Activated naive CD4-positive, alpha-beta T cell treated with anti-CD3 and anti-CD28 coated beads for 36 hours (primary cell): Measurements from ENCODE around the gene SHQ1. TPM values are rescaled to one million over a fixed set of nuclear protein-coding genes. Genes with fewer than 3 reads are reported as not detected.
"Not testable (repeated sequence)": the region's sequence is repeated elsewhere in the genome, so short reads cannot be mapped to it uniquely, and the experiment has no call there.

ENCODE experiments used
- CTCF ChIA-PET: fragments of 350-600 bp; sonication (Branson Sonifier 250); formaldehyde crosslinking; loops from one replicate; lab custom pipeline; 2021; ENCODE audit warnings: antibody characterized with exemption; lab: Charles Lee
- DNase-seq: peaks from one replicate; pipeline ENCODE4 v3.0.0-alpha.2; 2020
- H3K27ac Mint-ChIP-seq: one replicate; pipeline ENCODE4 v1.8.0; 2021; ENCODE audit warnings: mild to moderate bottlenecking, mixed read lengths
- H3K27me3 Mint-ChIP-seq: one replicate; pipeline ENCODE4 v1.8.0; 2021; ENCODE audit warnings: low read depth, mixed read lengths
- H3K36me3 Mint-ChIP-seq: one replicate; pipeline ENCODE4 v1.8.0; 2021; ENCODE audit warnings: low read depth, mixed read lengths
- H3K4me1 Mint-ChIP-seq: one replicate; pipeline ENCODE4 v1.8.0; 2021; ENCODE audit warnings: low read depth, mixed read lengths
- H3K4me3 Mint-ChIP-seq: one replicate; pipeline ENCODE4 v1.8.0; 2021; ENCODE audit warnings: mild to moderate bottlenecking, moderate library complexity, mixed read lengths
- H3K9me3 Mint-ChIP-seq: one replicate; pipeline ENCODE4 v1.8.0; 2021; ENCODE audit warnings: mixed read lengths
- intact Hi-C: fragments of 100-400 bp; cut with micrococcal nuclease; formaldehyde crosslinking; loops from one replicate; pipeline ENCODE4 v1.15.1; 2023
- total RNA-seq, 2 experiments: library from RNA; stranded (reverse); gene quantifications; one replicate each; pipeline ENCODE4 v1.2.3, GENCODE V29; 2021

The SHQ1 gene
- total RNA-seq, 2 experiments from 2014 or later: 19.9 to 20.5 TPM

DNA sequence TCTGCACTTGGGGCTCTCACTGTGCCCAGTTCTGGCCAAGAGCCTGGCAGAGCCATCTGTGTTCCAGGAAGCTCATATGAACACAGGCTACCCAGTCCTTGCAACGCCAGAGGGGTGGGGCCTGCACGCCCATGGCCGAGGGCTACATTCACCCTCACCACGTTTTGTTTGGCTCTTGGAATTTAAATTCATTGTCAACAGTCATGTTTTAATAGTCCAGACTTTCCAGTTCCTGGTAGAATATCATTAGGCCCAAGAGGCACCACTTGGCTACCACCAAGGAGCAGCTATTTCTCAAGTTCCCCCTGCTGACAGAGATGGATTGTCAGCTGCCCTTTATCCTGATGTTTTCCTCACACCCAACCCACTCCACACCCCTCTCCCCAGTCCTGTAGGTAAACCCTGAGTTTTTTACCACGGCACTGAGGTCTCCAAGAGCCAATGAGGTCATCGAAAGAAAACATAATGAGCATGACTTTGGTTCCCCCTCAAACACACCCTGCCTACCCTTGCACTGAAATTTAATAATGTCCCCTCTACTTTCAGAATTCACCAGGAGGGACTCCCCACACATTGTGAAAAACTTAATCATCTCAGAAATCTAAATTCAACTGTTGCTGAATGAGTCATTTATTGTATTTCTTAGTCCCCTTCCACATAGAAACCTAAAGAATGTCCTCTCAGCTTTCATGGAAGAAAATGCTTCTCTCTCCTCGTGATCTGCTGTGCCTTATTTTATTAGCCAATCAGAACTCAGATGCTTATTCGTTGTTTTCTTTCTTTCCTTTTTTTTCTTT is 125.1 kb downstream of the SHQ1 start:
- H3K4me1 Mint-ChIP-seq: peaks cover 17% of the 10 kb centered on the region
- no peak overlapping the region for H3K27ac Mint-ChIP-seq
- no peaks in the 10 kb centered on the region for H3K27me3 Mint-ChIP-seq
- H3K9me3 Mint-ChIP-seq: no peaks in the 10 kb centered on the region
- H3K36me3 Mint-ChIP-seq: no peaks in the 10 kb centered on the region
- intact Hi-C loops: loop anchor here (1.0 to 10.0 kb wide), 7 partner anchors 34 to 378 kb away; no protein-coding TSS in a partner anchor
- CTCF ChIA-PET: interaction anchor here (0.6 to 1.7 kb wide), 9 partner anchors 11 to 1823 kb away, joined by 3 to 6 read pairs (median 3); no protein-coding TSS in a partner anchor
- peak; percentile 27 for DNase-seq
- H3K4me3 Mint-ChIP-seq: no peak overlapping the region

DNA sequence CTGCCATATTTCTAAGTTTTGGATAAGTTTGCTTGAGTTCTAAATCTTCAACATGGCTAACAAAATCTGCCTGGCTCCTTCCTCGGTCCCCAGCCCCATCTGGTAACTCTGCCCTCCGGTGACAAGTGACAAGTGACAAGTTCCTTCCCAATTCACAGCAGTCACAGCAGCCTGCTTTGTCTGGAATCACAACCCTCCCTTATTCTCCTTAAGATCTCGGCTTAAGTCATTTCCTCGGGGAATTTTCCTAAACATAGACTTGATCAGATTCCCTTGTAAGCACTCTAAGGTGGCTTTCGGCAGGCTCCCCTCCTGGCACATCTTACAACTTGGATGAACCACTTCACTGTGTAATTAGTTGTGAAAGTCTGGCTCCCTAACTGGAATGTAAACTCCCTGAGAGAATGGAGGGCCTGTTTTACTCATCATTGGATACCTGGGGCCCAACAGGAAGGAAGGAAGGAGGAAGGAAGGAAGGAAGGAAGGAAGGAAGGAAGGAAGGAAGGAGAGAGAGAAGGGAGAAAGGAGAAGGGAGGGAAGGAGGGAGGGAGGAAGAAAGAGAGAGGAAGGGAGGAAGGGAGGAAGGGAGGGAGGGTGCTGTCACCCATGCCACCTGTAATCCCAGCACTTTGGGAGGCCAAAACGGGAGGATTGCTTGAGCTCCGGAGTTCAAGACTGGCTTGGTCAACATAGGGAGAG is 126.4 kb downstream of the SHQ1 start:
- Mint-ChIP-seq H3K27ac (no peak overlapping the region), H3K27me3 (no peaks in the 10 kb centered on the region), H3K36me3 (no peaks in the 10 kb centered on the region), H3K4me3 (no peak overlapping the region), H3K9me3 (no peaks in the 10 kb centered on the region), H3K4me1 (peaks cover 17% of the 10 kb centered on the region)
- CTCF ChIA-PET: interaction anchor here (1.0 kb wide), 1 partner anchor 100 kb away, joined by 3 read pairs; no protein-coding TSS in a partner anchor
- intact Hi-C loops: loop anchor here (2.0 to 10.0 kb wide), 3 partner anchors 199 to 377 kb away; no protein-coding TSS in a partner anchor
- DNase-seq: no peak

DNA sequence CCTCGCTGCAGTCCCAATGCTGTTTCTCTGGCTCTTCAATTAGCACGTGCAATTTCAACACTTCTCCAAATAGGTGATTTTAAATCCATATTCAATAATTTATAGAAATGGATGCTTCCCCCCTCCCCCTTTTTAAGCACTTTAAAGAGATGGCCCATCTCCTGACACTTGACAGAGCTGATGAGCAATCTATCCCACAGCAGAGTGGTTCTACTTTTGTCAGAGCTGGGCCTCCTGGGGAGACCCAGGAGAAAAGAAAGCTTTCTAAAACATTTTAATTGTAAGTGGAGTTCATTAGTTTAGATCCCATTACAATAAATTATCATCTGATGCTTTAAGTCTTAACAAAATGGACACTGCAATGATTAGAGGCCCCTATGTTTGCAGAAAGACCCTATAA is 127.7 kb downstream of the SHQ1 start:
- H3K27me3 Mint-ChIP-seq: no peaks in the 10 kb centered on the region
- no peak overlapping the region for H3K27ac Mint-ChIP-seq
- H3K4me3 Mint-ChIP-seq: no peak overlapping the region
- CTCF ChIA-PET: no interaction called here
- intact Hi-C loops: loop anchor here (5.0 to 10.0 kb wide), 2 partner anchors 293 to 376 kb away; no protein-coding TSS in a partner anchor
- H3K36me3 Mint-ChIP-seq: no peaks in the 10 kb centered on the region
- H3K9me3 Mint-ChIP-seq: peaks cover 5% of the 10 kb centered on the region
- no peak for DNase-seq
- H3K4me1 Mint-ChIP-seq: peaks cover 17% of the 10 kb centered on the region

DNA sequence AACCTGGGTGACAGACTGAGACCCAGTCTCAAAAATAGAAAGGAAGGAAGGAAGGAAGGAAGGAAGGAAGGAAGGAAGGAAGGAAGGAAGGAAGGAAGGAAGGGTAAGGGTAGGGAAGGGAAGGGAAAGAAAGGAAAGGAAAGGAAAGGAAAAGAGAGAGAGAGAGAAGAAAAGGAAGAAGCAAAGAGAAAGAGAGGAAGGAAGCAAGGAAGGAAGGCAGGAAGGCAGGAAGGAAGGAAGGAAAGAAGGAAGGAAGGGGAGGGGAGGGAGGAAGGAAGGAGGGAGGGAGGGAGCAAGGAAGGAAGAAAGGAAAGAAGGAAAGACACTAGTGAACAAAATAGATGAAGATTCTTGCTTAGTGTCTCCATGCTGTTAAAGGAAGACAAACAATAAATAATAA is 129.1 kb downstream of the SHQ1 start:
- Mint-ChIP-seq H3K27ac (no peak overlapping the region), H3K27me3 (no peaks in the 10 kb centered on the region), H3K4me1 (peaks cover 15% of the 10 kb centered on the region), H3K4me3 (no peak overlapping the region), H3K9me3 (peaks cover 12% of the 10 kb centered on the region), H3K36me3 (peaks cover 4% of the 10 kb centered on the region)
- intact Hi-C loops: no loop called here
- no peak for DNase-seq
- CTCF ChIA-PET: no interaction called here

DNA sequence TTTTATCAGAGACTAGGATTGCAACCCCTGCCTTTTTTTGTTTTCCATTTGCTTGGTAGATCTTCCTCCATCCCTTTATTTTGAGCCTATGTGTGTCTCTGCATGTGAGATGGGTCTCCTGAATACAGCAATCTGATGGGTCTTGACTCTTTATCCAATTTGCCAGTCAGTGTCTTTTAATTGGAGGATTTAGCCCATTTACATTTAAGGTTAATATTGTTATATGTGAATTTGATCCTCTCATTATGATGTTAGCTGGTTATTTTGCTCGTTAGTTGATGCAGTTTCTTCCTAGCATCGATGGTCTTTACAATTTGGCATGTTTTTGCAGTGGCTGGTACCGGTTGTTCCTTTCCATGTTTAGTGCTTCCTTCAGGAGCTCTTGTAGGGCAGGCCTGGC is 134.1 kb downstream of the SHQ1 start:
- DNase-seq, H3K4me3 Mint-ChIP-seq, H3K27ac Mint-ChIP-seq, H3K27me3 Mint-ChIP-seq, CTCF ChIA-PET, intact Hi-C loops, H3K36me3 Mint-ChIP-seq, H3K4me1 Mint-ChIP-seq: not testable (repeated sequence)
- H3K9me3 Mint-ChIP-seq: peaks cover 19% of the 10 kb centered on the region

DNA sequence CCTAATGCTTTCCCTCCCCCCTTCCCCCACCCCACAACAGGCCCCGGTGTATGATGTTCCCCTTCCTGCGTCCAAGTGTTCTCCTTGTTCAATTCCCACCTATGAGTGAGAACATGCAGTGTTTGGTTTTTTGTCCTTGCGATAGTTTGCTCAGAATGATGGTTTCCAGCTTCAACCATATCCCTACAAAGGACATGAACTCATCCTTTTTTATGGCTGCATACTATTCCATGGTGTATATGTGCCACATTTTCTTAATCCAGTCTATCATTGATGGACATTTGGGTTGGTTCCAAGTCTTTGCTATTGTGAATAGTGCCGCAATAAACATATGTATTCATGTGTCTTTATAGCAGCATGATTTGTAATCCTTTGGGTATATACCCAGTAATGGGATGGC is 137.8 kb downstream of the SHQ1 start:
- intact Hi-C loops, CTCF ChIA-PET: not testable (repeated sequence)
- peaks cover 14% of the 10 kb centered on the region for H3K9me3 Mint-ChIP-seq

DNA sequence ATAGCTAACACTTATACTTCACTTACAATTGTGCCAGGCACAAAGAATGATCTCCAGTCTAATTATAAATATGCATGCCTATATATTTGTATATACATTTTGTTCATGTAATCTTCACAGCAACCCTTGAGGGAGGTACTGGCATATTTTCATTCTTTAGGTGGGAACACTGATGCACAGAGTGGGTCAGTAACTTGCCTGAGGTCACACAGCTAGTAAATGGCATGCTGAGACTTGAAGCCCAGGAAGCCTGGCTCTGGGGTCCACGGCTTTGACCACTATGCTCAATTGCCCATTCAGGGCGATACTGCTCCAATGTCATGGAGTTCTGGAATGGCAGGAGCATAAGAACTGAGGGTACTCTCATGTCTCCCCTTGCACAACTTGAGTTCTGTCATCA is 139.8 kb downstream of the SHQ1 start:
- Mint-ChIP-seq H3K36me3 (peaks cover 1% of the 10 kb centered on the region), H3K27ac (no peak overlapping the region), H3K9me3 (peaks cover 6% of the 10 kb centered on the region), H3K4me3 (no peak overlapping the region), H3K4me1 (no peaks in the 10 kb centered on the region), H3K27me3 (no peaks in the 10 kb centered on the region)
- intact Hi-C loops: no loop called here
- no peak for DNase-seq
- CTCF ChIA-PET: interaction anchor here (1.9 kb wide), 1 partner anchor 42 kb away, joined by 8 read pairs; no protein-coding TSS in a partner anchor

More for the DNA sequence above, 137.8 kb downstream of the SHQ1 start:
- not testable (repeated sequence) for H3K4me1 Mint-ChIP-seq, H3K27me3 Mint-ChIP-seq, H3K4me3 Mint-ChIP-seq, DNase-seq, H3K27ac Mint-ChIP-seq, H3K36me3 Mint-ChIP-seq

DNA sequence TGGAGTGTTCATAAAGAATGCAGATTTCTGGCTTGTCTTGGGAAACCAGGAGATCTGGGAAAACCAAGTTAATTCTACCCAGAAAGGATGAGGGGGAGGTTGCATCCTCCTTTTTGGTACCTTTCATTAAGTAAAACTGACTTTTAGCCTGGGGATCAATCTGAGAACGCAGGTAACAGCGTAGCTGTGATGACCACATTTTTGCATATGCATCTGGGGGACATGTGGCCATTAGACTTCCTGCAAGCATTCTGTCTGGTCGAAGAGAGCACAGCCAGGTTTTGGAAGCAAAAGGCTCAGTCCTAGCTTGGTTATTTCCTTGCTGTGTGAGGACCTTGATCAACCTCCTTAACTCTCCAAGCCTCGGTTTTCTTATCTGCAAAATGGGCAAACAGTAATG is 145.2 kb downstream of the SHQ1 start:
- no peaks in the 10 kb centered on the region for H3K4me1 Mint-ChIP-seq
- no peak overlapping the region for H3K27ac Mint-ChIP-seq
- CTCF ChIA-PET: interaction anchor here (0.6 to 0.8 kb wide), 2 partner anchors 119 to 309 kb away, joined by 3 read pairs; no protein-coding TSS in a partner anchor
- H3K36me3 Mint-ChIP-seq: no peaks in the 10 kb centered on the region
- intact Hi-C loops: no loop called here
- no peak overlapping the region for H3K4me3 Mint-ChIP-seq
- DNase-seq: no peak
- no peaks in the 10 kb centered on the region for H3K9me3 Mint-ChIP-seq
- no peaks in the 10 kb centered on the region for H3K27me3 Mint-ChIP-seq

DNA sequence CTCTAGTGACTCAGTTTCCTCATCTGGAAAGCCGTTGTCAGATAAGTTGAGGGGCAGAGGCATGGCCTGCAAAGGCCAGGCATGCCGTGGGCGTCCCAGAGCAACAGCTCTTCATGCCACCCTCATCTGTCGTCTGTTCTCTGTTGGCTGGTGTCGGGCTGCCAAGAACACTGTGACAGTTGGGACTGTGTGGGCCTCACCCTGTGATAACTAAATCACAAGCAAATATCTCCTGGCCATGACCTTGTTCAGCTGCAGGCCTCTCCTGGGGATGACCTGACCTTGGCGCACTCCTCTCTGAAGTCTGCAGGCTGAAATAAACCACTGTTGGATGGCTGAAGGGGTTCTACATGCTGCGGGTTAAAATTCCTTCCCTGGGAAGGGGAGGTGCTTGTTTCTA is 145.9 kb downstream of the SHQ1 start:
- Mint-ChIP-seq H3K36me3 (no peaks in the 10 kb centered on the region), H3K27me3 (no peaks in the 10 kb centered on the region), H3K4me1 (no peaks in the 10 kb centered on the region), H3K4me3 (no peak overlapping the region), H3K9me3 (no peaks in the 10 kb centered on the region), H3K27ac (no peak overlapping the region)
- CTCF ChIA-PET: interaction anchor here (0.6 kb wide), 1 partner anchor 308 kb away, joined by 3 read pairs; no protein-coding TSS in a partner anchor
- intact Hi-C loops: no loop called here
- DNase-seq: no peak

DNA sequence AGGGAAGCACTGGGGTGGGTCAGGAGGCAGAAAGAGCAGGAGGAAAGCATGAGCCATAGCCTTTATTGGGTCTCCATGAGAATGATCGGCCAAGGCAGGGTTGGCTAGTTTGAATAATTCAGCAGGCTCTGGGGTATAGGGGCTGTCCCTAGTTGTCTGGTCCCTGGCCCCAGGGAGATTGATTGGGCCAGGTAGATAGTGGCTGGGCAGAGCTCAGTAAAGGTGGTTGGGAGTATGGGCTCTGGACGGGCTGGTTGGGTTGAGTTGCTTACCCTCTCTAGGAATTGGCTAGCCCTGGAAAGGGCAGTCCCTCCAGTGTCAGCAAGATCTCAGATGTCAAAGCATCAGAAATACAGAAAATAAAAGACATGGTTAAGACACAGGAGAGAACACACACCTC is 148.1 kb downstream of the SHQ1 start:
- H3K4me3 Mint-ChIP-seq: no peak overlapping the region

DNA sequence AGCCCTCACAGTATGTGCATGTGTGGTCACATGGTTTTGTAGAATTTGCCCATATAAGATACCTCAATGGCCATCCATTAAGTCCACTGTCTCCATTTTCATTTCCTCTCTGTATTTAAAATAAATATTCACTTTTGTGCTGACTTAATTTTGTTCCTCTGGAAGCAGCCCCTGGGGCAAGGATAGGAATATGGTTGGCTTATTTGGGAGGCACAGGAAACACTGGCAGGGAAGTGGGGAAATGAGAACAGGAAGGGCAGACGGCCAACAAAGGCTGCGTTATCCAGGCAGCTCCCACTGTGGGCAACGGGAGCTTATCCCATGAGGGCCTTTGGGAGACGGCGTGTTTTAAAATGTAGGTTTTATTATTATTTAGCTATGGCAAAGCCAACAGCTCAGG is 148.6 kb downstream of the SHQ1 start:
- Mint-ChIP-seq H3K4me3 (no peak overlapping the region), H3K36me3 (no peaks in the 10 kb centered on the region), H3K9me3 (no peaks in the 10 kb centered on the region), H3K27me3 (no peaks in the 10 kb centered on the region), H3K27ac (no peak overlapping the region), H3K4me1 (no peaks in the 10 kb centered on the region)
- DNase-seq: no peak
- intact Hi-C loops: no loop called here
- CTCF ChIA-PET: no interaction called here

More for the DNA sequence above, 148.1 kb downstream of the SHQ1 start:
- Mint-ChIP-seq H3K27me3 (no peaks in the 10 kb centered on the region), H3K27ac (no peak overlapping the region), H3K4me1 (no peaks in the 10 kb centered on the region), H3K36me3 (no peaks in the 10 kb centered on the region), H3K9me3 (no peaks in the 10 kb centered on the region)
- CTCF ChIA-PET: no interaction called here
- DNase-seq: no peak
- intact Hi-C loops: no loop called here
